AG09319 (cell line): ENCODE data around the gene FZR1.

Experiments used
- DNase-seq: peaks from one replicate; pipeline ENCODE4 v3.0.0-alpha.2; 2010; ENCODE audit warnings: low read depth; ENCODE audit errors: extremely low read depth
- CTCF ChIP-seq: IDR thresholded peaks from 2 replicates; pipeline ENCODE4 v1.5.1; 2011; ENCODE audit warnings: low read depth, mild to moderate bottlenecking, inconsistent platforms, low read length, moderate library complexity

Gene FZR1

GRCh38 chr19:3481241-3482090 lies 24.6 kb upstream of the FZR1 start:
- no peak for DNase-seq
- TF ChIP-seq CTCF: no peak

GRCh38 chr19:3482507-3483225 lies 23.4 kb upstream of the FZR1 start:
- DNase-seq: no peak
- TF ChIP-seq CTCF: no peak

GRCh38 chr19:3483226-3483628 lies 22.9 kb upstream of the FZR1 start, which contains the start of gene SMIM44:
Gene SMIM44 (minus strand): TSS chr19:3483441. CDS start chr19:3483403, 38 bp downstream.
- TF ChIP-seq CTCF: no peak
- no peak for DNase-seq

- DNase-seq: no peak
- TF ChIP-seq CTCF: no peak
These were observed 14.6 kb upstream of the FZR1 start for GRCh38 chr19:3491396-3492119.

GRCh38 chr19:3492131-3492839 lies 13.8 kb upstream of the FZR1 start:
- no peak for DNase-seq
- no peak for TF ChIP-seq CTCF

GRCh38 chr19:3492919-3493318 lies 13.2 kb upstream of the FZR1 start:
- no peak for TF ChIP-seq CTCF
- DNase-seq: no peak
